ENCODE measurements around the gene CXXC4. TPM values are rescaled to one million over a fixed set of nuclear protein-coding genes. Genes with fewer than 3 reads are reported as not detected.

The CXXC4 gene
- total and polyA plus RNA-seq, 2 of the 13 experiments (the other 11 are each of a cell fraction or from before 2014, with no cell fraction given): not detected

DNA sequence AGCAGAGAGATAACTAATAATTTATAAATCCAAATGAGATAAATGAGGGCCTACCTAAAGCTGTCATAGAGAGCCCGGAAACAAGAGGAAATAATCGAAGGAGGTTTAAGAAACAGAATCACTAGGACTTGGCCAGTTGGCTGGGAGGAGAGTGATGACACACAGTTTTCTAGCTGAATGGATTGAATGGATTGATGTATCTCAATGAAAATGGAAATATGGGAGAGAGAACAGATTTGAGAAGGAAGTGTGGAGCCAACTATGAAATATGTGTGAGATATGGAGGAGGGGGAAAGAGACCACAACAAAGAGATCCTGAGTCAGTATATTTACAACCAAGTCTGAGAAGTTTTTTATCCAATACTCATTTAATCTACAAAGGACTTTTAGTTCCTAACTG, 35.7 kb upstream of the CXXC4 start (continued):
- TF ChIP-seq, protein P1, sequence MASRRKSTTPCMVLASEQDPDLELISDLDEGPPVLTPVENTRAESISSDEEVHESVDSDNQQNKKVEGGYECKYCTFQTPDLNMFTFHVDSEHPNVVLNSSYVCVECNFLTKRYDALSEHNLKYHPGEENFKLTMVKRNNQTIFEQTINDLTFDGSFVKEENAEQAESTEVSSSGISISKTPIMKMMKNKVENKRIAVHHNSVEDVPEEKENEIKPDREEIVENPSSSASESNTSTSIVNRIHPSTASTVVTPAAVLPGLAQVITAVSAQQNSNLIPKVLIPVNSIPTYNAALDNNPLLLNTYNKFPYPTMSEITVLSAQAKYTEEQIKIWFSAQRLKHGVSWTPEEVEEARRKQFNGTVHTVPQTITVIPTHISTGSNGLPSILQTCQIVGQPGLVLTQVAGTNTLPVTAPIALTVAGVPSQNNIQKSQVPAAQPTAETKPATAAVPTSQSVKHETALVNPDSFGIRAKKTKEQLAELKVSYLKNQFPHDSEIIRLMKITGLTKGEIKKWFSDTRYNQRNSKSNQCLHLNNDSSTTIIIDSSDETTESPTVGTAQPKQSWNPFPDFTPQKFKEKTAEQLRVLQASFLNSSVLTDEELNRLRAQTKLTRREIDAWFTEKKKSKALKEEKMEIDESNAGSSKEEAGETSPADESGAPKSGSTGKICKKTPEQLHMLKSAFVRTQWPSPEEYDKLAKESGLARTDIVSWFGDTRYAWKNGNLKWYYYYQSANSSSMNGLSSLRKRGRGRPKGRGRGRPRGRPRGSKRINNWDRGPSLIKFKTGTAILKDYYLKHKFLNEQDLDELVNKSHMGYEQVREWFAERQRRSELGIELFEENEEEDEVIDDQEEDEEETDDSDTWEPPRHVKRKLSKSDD (CRISPR knock-in tag; IDR thresholded peaks at IDR 0.05; ENCODE audit: low read depth): no peak
- no peak for TF ChIP-seq CHCHD3 (CRISPR knock-in tag; IDR thresholded peaks at IDR 0.05)

GRCh38 chr4:104524591-104524990, 29.9 kb upstream of the CXXC4 start:
- Histone ChIP-seq H3K27me3 (ENCODE audit: control insufficient read depth in 1 of 2, insufficient read depth in 2 of 2, low read length in 2 of 2) (no peaks in the 10 kb centered on the region), H3K9ac (ENCODE audit: insufficient read depth, low read depth, low read length) (no peak overlapping the region), H3K4me3 (replicated peaks in 1 of 3; ENCODE audit: insufficient read depth in 1 of 3, low read depth in 2 of 3, low read length in 3 of 3) (no peak overlapping the region), H3K4me1 (ENCODE audit: insufficient read depth, low read length) (no peaks in the 10 kb centered on the region), H3K27ac (ENCODE audit: extremely low read length, insufficient read depth, low read length) (no peak overlapping the region), H3K9me3 (ENCODE audit: low read length) (no peaks in the 10 kb centered on the region), H3K36me3 (replicated peaks in 1 of 2; ENCODE audit: control insufficient read depth in 1 of 2, insufficient read depth in 2 of 2, low read length in 2 of 2) (no peaks in the 10 kb centered on the region), H3K79me2 (ENCODE audit: insufficient read depth, low read length) (no peaks in the 10 kb centered on the region), H2AFZ (ENCODE audit: low read length) (no peak overlapping the region), H4K20me1 (ENCODE audit: insufficient read depth, low read length) (no peaks in the 10 kb centered on the region), H3K4me2 (ENCODE audit: low read depth, low read length) (no peak overlapping the region)
- intact Hi-C loops (cut with micrococcal nuclease; ENCODE audit: unreplicated experiment): no loop called here
- no peak for ATAC-seq
- TF ChIP-seq ZKSCAN1 (IDR thresholded peaks at IDR 0.05; ENCODE audit: low read length) (no peak), ZNF451 (CRISPR knock-in tag; IDR thresholded peaks at IDR 0.05) (no peak), MEF2D (CRISPR knock-in tag; IDR thresholded peaks at IDR 0.05) (no peak), ZSCAN31 (CRISPR knock-in tag; IDR thresholded peaks at IDR 0.05; ENCODE audit: low read depth) (no peak), MTF2 (CRISPR knock-in tag; IDR thresholded peaks at IDR 0.05; ENCODE audit: borderline replicate concordance) (no peak), ELF4 (CRISPR knock-in tag; IDR thresholded peaks at IDR 0.05; ENCODE audit: borderline replicate concordance) (no peak), NR2F1 (CRISPR knock-in tag; IDR thresholded peaks at IDR 0.05) (no peak), ZNF12 (CRISPR knock-in tag; IDR thresholded peaks at IDR 0.05) (no peak), ZNF775 (CRISPR knock-in tag; IDR thresholded peaks at IDR 0.05; ENCODE audit: borderline replicate concordance) (no peak)
- TF ChIP-seq, protein P2, sequence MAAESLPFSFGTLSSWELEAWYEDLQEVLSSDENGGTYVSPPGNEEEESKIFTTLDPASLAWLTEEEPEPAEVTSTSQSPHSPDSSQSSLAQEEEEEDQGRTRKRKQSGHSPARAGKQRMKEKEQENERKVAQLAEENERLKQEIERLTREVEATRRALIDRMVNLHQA (CRISPR knock-in tag; IDR thresholded peaks at IDR 0.05): no peak
- TF ChIP-seq, protein P3, sequence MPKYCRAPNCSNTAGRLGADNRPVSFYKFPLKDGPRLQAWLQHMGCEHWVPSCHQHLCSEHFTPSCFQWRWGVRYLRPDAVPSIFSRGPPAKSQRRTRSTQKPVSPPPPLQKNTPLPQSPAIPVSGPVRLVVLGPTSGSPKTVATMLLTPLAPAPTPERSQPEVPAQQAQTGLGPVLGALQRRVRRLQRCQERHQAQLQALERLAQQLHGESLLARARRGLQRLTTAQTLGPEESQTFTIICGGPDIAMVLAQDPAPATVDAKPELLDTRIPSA (CRISPR knock-in tag; IDR thresholded peaks at IDR 0.05; ENCODE audit: borderline replicate concordance): no peak
- no peak for FAIRE-seq
- ChIA-PET CTCF (ENCODE audit: low intra/inter-chr PET ratio, low total read pairs) (no interaction called here), POLR2A (no interaction called here)
- in situ Hi-C loops (cut with HindIII; ENCODE audit: extremely low pct_ligation_motif_present, low pct_unique_long_range_greater_than_20kb): no loop called here
- WGBS (ENCODE audit: low lambda C conversion rate): 0% methylated on average over 1 of the region's 1 CpG
- no peak for DNase-seq (ENCODE audit: low spot score)
- no TSS peak for BruUV-seq (replicated peaks)

Data from HepG2 (cell line).